GM19438 (cell line): ENCODE measurements around the gene SLC9A3.

Experiments
- ATAC-seq: cut with Tn5 transposase; IDR thresholded peaks from one replicate; pipeline ENCODE4 v1.9.1; 2021; ENCODE audit warnings: low read depth; ENCODE audit not compliant: unreplicated experiment

Gene SLC9A3

GRCh38 chr5:434443-435146 lies 89.7 kb downstream of the SLC9A3 start:
- no peak for ATAC-seq

GRCh38 chr5:433836-434235 lies 90.4 kb downstream of the SLC9A3 start:
- ATAC-seq: no peak

GRCh38 chr5:432928-433791 lies 91.1 kb downstream of the SLC9A3 start:
- no peak for ATAC-seq

GRCh38 chr5:432201-432927 lies 91.9 kb downstream of the SLC9A3 start:
- ATAC-seq: no peak

- no peak for ATAC-seq
Measured at GRCh38 chr5:431711-432050, 92.6 kb downstream of the SLC9A3 start.

- no peak for ATAC-seq
Measured at GRCh38 chr5:431001-431710, 93.1 kb downstream of the SLC9A3 start.

- ATAC-seq: no peak
Measured at GRCh38 chr5:430214-430925, 93.9 kb downstream of the SLC9A3 start.

- ATAC-seq: no peak
Measured at GRCh38 chr5:429453-430188, 94.6 kb downstream of the SLC9A3 start.

- no peak for ATAC-seq
Measured at GRCh38 chr5:428754-429452, 95.3 kb downstream of the SLC9A3 start.

GRCh38 chr5:428219-428618 lies 96.0 kb downstream of the SLC9A3 start:
- ATAC-seq: no peak

- ATAC-seq: no peak
Measured at GRCh38 chr5:427415-428087, 96.7 kb downstream of the SLC9A3 start.

- ATAC-seq: no peak
Measured at GRCh38 chr5:426392-426976, 97.8 kb downstream of the SLC9A3 start.

GRCh38 chr5:425714-426113 lies 98.5 kb downstream of the SLC9A3 start:
- no peak for ATAC-seq

- ATAC-seq: peak; percentile 87
Measured at GRCh38 chr5:424301-425110, 99.7 kb downstream of the SLC9A3 start.

- no peak for ATAC-seq
Measured at GRCh38 chr5:423626-424261, 100.5 kb downstream of the SLC9A3 start.

GRCh38 chr5:423233-423565 lies 101.0 kb downstream of the SLC9A3 start:
- no peak for ATAC-seq
